Left lung (tissue), 10 donors: ENCODE measurements around the gene BEST4. TPM values are rescaled to one million over a fixed set of nuclear protein-coding genes. Genes with fewer than 3 reads are reported as not detected.
"Not testable (repeated sequence)": the region's sequence is repeated elsewhere in the genome, so short reads cannot be mapped to it uniquely, and the experiment has no call there.

Experiments used
- ATAC-seq: fragments of 200-7000 bp; cut with Tn5 transposase; one replicate; pipeline ENCODE4 v1.9.1; 2020; ENCODE audit warnings: moderate library complexity
- DNase-seq, 4 donors: peaks; one replicate each; pipeline ENCODE4 v3.0.0-alpha.2; 2013 to 2020
- H3K27ac ChIP-seq, 2 donors: fragments of 200-600 bp; sonication (generic) in 1 of 2; one replicate each; pipeline versions ENCODE4 v1.5.0 to v1.8.0; 2020 to 2021
- H3K27me3 ChIP-seq, 2 donors: fragments of 200-600 bp; sonication (generic) in 1 of 2; one replicate each; pipeline versions ENCODE4 v1.5.0 to v1.8.0; 2020 to 2021
- H3K36me3 ChIP-seq, 2 donors: fragments of 200-600 bp; sonication (generic) in 1 of 2; one replicate each; pipeline versions ENCODE4 v1.5.0 to v1.8.0; 2020 to 2021
- H3K4me1 ChIP-seq, 2 donors: fragments of 200-600 bp; one replicate each; pipeline ENCODE4 v1.8.0; 2021
- H3K4me3 ChIP-seq, 2 donors: fragments of 200-600 bp; sonication (generic) in 1 of 2; one replicate each; pipeline versions ENCODE4 v1.5.0 to v1.8.0; 2020 to 2021; ENCODE audit warnings: mild to moderate bottlenecking in 1 of 2
- H3K9me3 ChIP-seq, 2 donors: fragments of 200-600 bp; sonication (generic) in 1 of 2; one replicate each; pipeline versions ENCODE4 v1.5.0 to v1.8.0; 2020 to 2021
- CTCF ChIP-seq, 2 donors: fragments of 200-600 bp; sonication (generic) in 1 of 2; IDR thresholded peaks; one replicate each; pipeline versions ENCODE4 v1.5.0 to v1.8.0; 2021; ENCODE audit warnings: antibody characterized with exemption in 2 of 2
- intact Hi-C, 2 donors: fragments of 100-400 bp; cut with DNase I; formaldehyde crosslinking; loops; one replicate each; pipeline versions ENCODE4 v1.11.2 to v1.14.2; 2022
- polyA plus RNA-seq, 6 donors: library from polyadenylated mRNA; unstranded; fragments of 120-200 nt; gene quantifications; one replicate each; pipeline ENCODE4 v1.2.1, GENCODE V29; 2013; ENCODE audit not compliant: insufficient read length in 6 of 6
- total RNA-seq, 2 donors: library from RNA; stranded (reverse); fragmentation: NEBNext Ultra II Directional; extraction: Animal tissue kit (Norgen Biotek cat#: 25700); gene quantifications; one replicate each; pipeline ENCODE4 v1.2.1, GENCODE V29; 2021
- donor health status: DM: no; HTN: yes; CAD: no.
- donor health status: DM: no; HTN: no; CAD: no.

The BEST4 gene
- total and polyA plus RNA-seq, 8 donors, result 0.23 to 1.2 (median 0.90) TPM

GRCh38 chr1:44747878-44748277, 40.1 kb downstream of the BEST4 start:
- TF ChIP-seq CTCF (IDR thresholded peaks at IDR 0.05), result no peak
- no peak overlapping the region for H3K4me3 ChIP-seq
- no peak overlapping the region for H3K27ac ChIP-seq
- no peaks in the 10 kb centered on the region for H3K27me3 ChIP-seq
- no peak for ATAC-seq
- H3K36me3 ChIP-seq, result peaks cover 0 to 6% of the 10 kb centered on the region in 2 donors
- no peaks in the 10 kb centered on the region for H3K4me1 ChIP-seq
- no peaks in the 10 kb centered on the region for H3K9me3 ChIP-seq
- no peak for DNase-seq
- intact Hi-C loops, result no loop called here

- Histone ChIP-seq H3K27ac (no peak overlapping the region), H3K4me3 (no peak overlapping the region), H3K36me3 (no peaks in the 10 kb centered on the region), H3K9me3 (no peaks in the 10 kb centered on the region), H3K27me3 (no peaks in the 10 kb centered on the region), H3K4me1 (peaks cover 6 to 8% of the 10 kb centered on the region in 2 donors)
- DNase-seq (no peak), ATAC-seq (no peak)
- intact Hi-C loops, result no loop called here
- no peak for TF ChIP-seq CTCF (IDR thresholded peaks at IDR 0.05)
Measured at GRCh38 chr1:44743211-44743610, 44.8 kb downstream of the BEST4 start.

- no peaks in the 10 kb centered on the region for H3K36me3 ChIP-seq
- peak overlapping the region; percentile 49 to 57 for H3K4me3 ChIP-seq
- intact Hi-C loops, result no loop called here
- ATAC-seq (peak; percentile 3), DNase-seq (no peak)
- TF ChIP-seq CTCF (IDR thresholded peaks at IDR 0.05), result no peak
- H3K27me3 ChIP-seq, result no peaks in the 10 kb centered on the region
- H3K27ac ChIP-seq, result no peak overlapping the region
- H3K9me3 ChIP-seq, result no peaks in the 10 kb centered on the region
- peaks cover 6 to 8% of the 10 kb centered on the region in 2 donors for H3K4me1 ChIP-seq
Measured at GRCh38 chr1:44740179-44740617, 47.8 kb downstream of the BEST4 start.

GRCh38 chr1:44739307-44740178, 48.4 kb downstream of the BEST4 start, which contains the start of gene KIF2C:
TSS of gene KIF2C (plus strand) at chr1:44739837. CDS start at chr1:44739933, 96 bp downstream.
- peak in 1 of 2 donors; percentile 20 for TF ChIP-seq CTCF (IDR thresholded peaks at IDR 0.05)
- H3K4me1 ChIP-seq, result peaks cover 6 to 8% of the 10 kb centered on the region in 2 donors
- intact Hi-C loops, result no loop called here
- no peaks in the 10 kb centered on the region for H3K9me3 ChIP-seq
- peak within 1 kb of the TSS; percentile 91 for H3K27ac ChIP-seq
- ATAC-seq, result peak; percentile 100
- H3K4me3 ChIP-seq, result peak within 1 kb of the TSS; percentile 49 to 57
- DNase-seq, result peak; percentile 96 to 99 (median 98)
- H3K36me3 ChIP-seq, result no peaks in the 10 kb centered on the region
- no peaks in the 10 kb centered on the region for H3K27me3 ChIP-seq

- Histone ChIP-seq H3K4me3 (peak overlapping the region; percentile 49 to 57), H3K27ac (peak overlapping the region; percentile 91)
- H3K9me3 ChIP-seq, DNase-seq, H3K36me3 ChIP-seq, H3K27me3 ChIP-seq, ATAC-seq, intact Hi-C loops, H3K4me1 ChIP-seq: not testable (repeated sequence)
Measured at GRCh38 chr1:44738953-44739306, 49.0 kb downstream of the BEST4 start.
